ENCODE measurements around the gene CHRM2.

CHRM2 gene

GRCh38 chr7:136964347-136964746 is 95.9 kb downstream of the CHRM2 start:
- DNase-seq, result no peak

- DNase-seq, result no peak
These were observed 98.4 kb downstream of the CHRM2 start for GRCh38 chr7:136966825-136967224.

GRCh38 chr7:136969761-136970160 is 101.3 kb downstream of the CHRM2 start:
- no peak for DNase-seq

GRCh38 chr7:136971776-136972175 is 103.3 kb downstream of the CHRM2 start:
- DNase-seq, result no peak

- DNase-seq, result no peak
These were observed 108.2 kb downstream of the CHRM2 start for GRCh38 chr7:136976504-136977251.

GRCh38 chr7:136993377-136993776 is 124.9 kb downstream of the CHRM2 start:
- DNase-seq, result no peak

GRCh38 chr7:136997735-136998134 is 129.3 kb downstream of the CHRM2 start:
- no peak for DNase-seq

- DNase-seq, result no peak
These were observed 130.0 kb downstream of the CHRM2 start for GRCh38 chr7:136998495-136998894.

- DNase-seq, result no peak
These were observed 132.2 kb downstream of the CHRM2 start for GRCh38 chr7:137000621-137001020.

GRCh38 chr7:137001041-137001440 is 132.6 kb downstream of the CHRM2 start:
- no peak for DNase-seq

GRCh38 chr7:137001478-137001877 is 133.0 kb downstream of the CHRM2 start:
- DNase-seq, result no peak

GRCh38 chr7:137003086-137003485 is 134.6 kb downstream of the CHRM2 start:
- DNase-seq, result no peak

- DNase-seq, result no peak
These were observed 135.1 kb downstream of the CHRM2 start for GRCh38 chr7:137003566-137003965.

- DNase-seq, result no peak
These were observed 137.4 kb downstream of the CHRM2 start for GRCh38 chr7:137005873-137006272.

GRCh38 chr7:137006293-137006692 is 137.8 kb downstream of the CHRM2 start:
- no peak for DNase-seq

- DNase-seq, result no peak
These were observed 138.7 kb downstream of the CHRM2 start for GRCh38 chr7:137007001-137007694.

GRCh38 chr7:137009404-137009803 is 141.0 kb downstream of the CHRM2 start:
- DNase-seq, result no peak

GRCh38 chr7:137015015-137015414 is 146.6 kb downstream of the CHRM2 start:
- DNase-seq, result no peak

- no peak for DNase-seq
These were observed 148.8 kb downstream of the CHRM2 start for GRCh38 chr7:137017221-137017620.

GRCh38 chr7:137018468-137018867 is 150.0 kb downstream of the CHRM2 start:
- no peak for DNase-seq

- no peak for DNase-seq
These were observed 151.9 kb downstream of the CHRM2 start for GRCh38 chr7:137020351-137020750.

- DNase-seq, result no peak
These were observed 157.2 kb downstream of the CHRM2 start for GRCh38 chr7:137025469-137026175.

- DNase-seq, result no peak
These were observed 157.7 kb downstream of the CHRM2 start for GRCh38 chr7:137026176-137026500.

- DNase-seq, result no peak
These were observed 164.0 kb downstream of the CHRM2 start for GRCh38 chr7:137032436-137032835.
